Endothelial cell of umbilical vein (primary cell): ENCODE results near the gene NSMCE1. TPM values are rescaled to one million over a fixed set of nuclear protein-coding genes. Genes with fewer than 3 reads are reported as not detected.

Source experiments
- BruUV-seq: library from RNA; stranded (reverse); fragments of 400-500 nt; replicated peaks from 2 replicates; lab custom pipeline; 2021; lab: Mats Ljungman, UMichigan
- CTCF ChIA-PET: fragments of 300-600, 350-600 bp; sonication (Branson Sonifier 250); formaldehyde crosslinking; loops from one replicate; lab custom pipeline; 2021; ENCODE audit warnings: antibody characterized with exemption, inconsistent platforms; lab: Charles Lee
- POLR2A ChIA-PET: fragments of 300-600, 350-600 bp; sonication (Branson Sonifier 250); formaldehyde crosslinking; loops from one replicate; lab custom pipeline; 2021; ENCODE audit warnings: antibody characterized with exemption, inconsistent platforms; lab: Charles Lee
- DNase-seq: peaks from one replicate; pipeline ENCODE4 v3.0.0-alpha.2; 2011; ENCODE audit warnings: low read depth, low spot score
- FAIRE-seq: peaks from 2 replicates; lab custom pipeline; 2011; peaks lifted over from hg19 to GRCh38; lab: Jason Lieb, UNC
- H2AFZ ChIP-seq: 2 replicates; pipeline ENCODE4 v1.6.0; 2012; ENCODE audit warnings: low read depth, low read length, control low read depth, inconsistent platforms
- H3K27ac ChIP-seq: 2 replicates; pipeline ENCODE4 v1.5.1; 2011; ENCODE audit warnings: low read depth, mild to moderate bottlenecking, control low read depth, low read length, moderate library complexity; ENCODE audit not compliant: insufficient read depth
- H3K27me3 ChIP-seq, 2 experiments: 2 replicates each; pipeline versions ENCODE4 v1.6.0 to v1.6.1; 2011; ENCODE audit warnings: low read length in 2 of 2, mixed read lengths in 1 of 2; ENCODE audit not compliant: control insufficient read depth in 2 of 2, insufficient read depth in 2 of 2
- H3K36me3 ChIP-seq, 2 experiments: 2 replicates in 1 of 2; 3 replicates in 1 of 2; pipeline ENCODE4 v1.5.1; 2011; ENCODE audit warnings: low read length in 2 of 2, mild to moderate bottlenecking in 1 of 2, moderate library complexity in 1 of 2; ENCODE audit not compliant: control insufficient read depth in 2 of 2, insufficient read depth in 2 of 2; ENCODE audit errors: extremely low read depth in 1 of 2
- H3K4me1 ChIP-seq: 3 replicates; pipeline ENCODE4 v1.5.1; 2011; ENCODE audit warnings: mild to moderate bottlenecking, low read length; ENCODE audit not compliant: control insufficient read depth, insufficient read depth; ENCODE audit errors: extremely low read depth
- H3K4me2 ChIP-seq: 2 replicates; pipeline ENCODE4 v1.6.1; 2011; ENCODE audit warnings: low read length, control low read depth, mixed read lengths; ENCODE audit not compliant: insufficient read depth
- H3K4me3 ChIP-seq, 3 experiments: fragments of 200-600 bp in 1 of 3; sonication (generic), shearing (Covaris generic) in 1 of 3; replicated peaks in 1 of 3; 2 replicates each; pipeline ENCODE4 v1.5.1; 2011 to 2016; ENCODE audit warnings: control low read depth in 3 of 3, low read length in 3 of 3, mild to moderate bottlenecking in 2 of 3, inconsistent platforms in 1 of 3, low read depth in 1 of 3, moderate library complexity in 1 of 3; ENCODE audit not compliant: insufficient read depth in 1 of 3
- H3K79me2 ChIP-seq: 2 replicates; pipeline ENCODE4 v1.6.0; 2012; ENCODE audit warnings: low read length, inconsistent platforms; ENCODE audit not compliant: control insufficient read depth, insufficient read depth
- H3K9ac ChIP-seq: replicated peaks from 2 replicates; pipeline ENCODE3; 2011; ENCODE audit warnings: low read length, control low read depth; ENCODE audit not compliant: insufficient read depth; ENCODE audit errors: extremely low read depth
- H3K9me1 ChIP-seq: replicated peaks from 3 replicates; pipeline ENCODE4 v1.6.0; 2011; ENCODE audit warnings: mild to moderate bottlenecking, low read length; ENCODE audit not compliant: control insufficient read depth, insufficient read depth; ENCODE audit errors: extremely low read depth
- H3K9me3 ChIP-seq: replicated peaks from 2 replicates; pipeline ENCODE4 v1.5.1; 2012; ENCODE audit warnings: low read length, inconsistent platforms; ENCODE audit not compliant: control insufficient read depth, insufficient read depth
- H4K20me1 ChIP-seq: replicated peaks from 2 replicates; pipeline ENCODE3; 2011; ENCODE audit warnings: mild to moderate bottlenecking, low read length; ENCODE audit not compliant: control insufficient read depth, insufficient read depth; ENCODE audit errors: extremely low read depth
- CTCF ChIP-seq, 2 donors: IDR thresholded peaks; 1 replicate in 1 of 2; 2 replicates in 1 of 2; pipeline ENCODE4 v1.5.1; 2011; ENCODE audit warnings: low read length in 2 of 2, mild to moderate bottlenecking in 2 of 2, moderate library complexity in 2 of 2, control low read depth in 1 of 2, inconsistent platforms in 1 of 2, low read depth in 1 of 2; ENCODE audit not compliant: insufficient read depth in 1 of 2; ENCODE audit errors: extremely low read depth in 1 of 2
- EZH2 ChIP-seq: IDR thresholded peaks from 2 replicates; pipeline ENCODE4 v1.6.1; 2012; ENCODE audit warnings: borderline replicate concordance, low read depth, mild to moderate bottlenecking, moderate library complexity, low read length, inconsistent platforms; ENCODE audit not compliant: severe bottlenecking
- FOS ChIP-seq: IDR thresholded peaks from 2 replicates; pipeline ENCODE4 v1.6.1; 2011; ENCODE audit warnings: mild to moderate bottlenecking, low read length, moderate library complexity, borderline replicate concordance; ENCODE audit not compliant: insufficient read depth
- GATA2 ChIP-seq: IDR thresholded peaks from 2 replicates; pipeline ENCODE4 v1.7.0; 2011; ENCODE audit warnings: low read depth, mild to moderate bottlenecking, moderate library complexity, mixed read lengths, low read length; ENCODE audit not compliant: insufficient read length, insufficient read depth
- JUN ChIP-seq: IDR thresholded peaks from 2 replicates; pipeline ENCODE4 v1.6.1; 2011; ENCODE audit warnings: borderline replicate concordance, low read depth; ENCODE audit not compliant: insufficient read length, insufficient read depth
- MAX ChIP-seq: IDR thresholded peaks from 2 replicates; pipeline ENCODE4 v1.6.1; 2011; ENCODE audit not compliant: insufficient read depth, insufficient read length
- MYC ChIP-seq: IDR thresholded peaks from one replicate; pipeline ENCODE4 v1.6.1; 2011; ENCODE audit warnings: mild to moderate bottlenecking, low read depth, low read length
- POLR2A ChIP-seq: IDR thresholded peaks from 2 replicates; pipeline ENCODE4 v1.6.1; 2012; ENCODE audit warnings: low read depth, mild to moderate bottlenecking, control low read depth, low read length
- POLR2AphosphoS5 ChIP-seq: IDR thresholded peaks from 2 replicates; pipeline ENCODE4 v1.6.1; 2012; ENCODE audit warnings: low read depth, mild to moderate bottlenecking, control low read depth, low read length, moderate library complexity; ENCODE audit not compliant: insufficient read depth
- dilution Hi-C: fragments of 300-500 bp; cut with MboI; formaldehyde crosslinking; loops from one replicate; pipeline ENCODE4 v1.15.0; 2019; ENCODE audit warnings: low sequenced_read_pairs; ENCODE audit not compliant: extremely low pct_ligation_motif_present
- intact Hi-C: fragments of 100-400 bp; cut with micrococcal nuclease; formaldehyde crosslinking; loops from one replicate; pipeline ENCODE4 v1.10.0; 2022
- polyA plus RNA-seq, 4 experiments: library from polyadenylated mRNA; depleted of rRNA in 3 of 4; stranded (reverse) in 3 of 4; unstranded in 1 of 4; fragments of >200 nt; gene quantifications; 2 replicates each; pipeline versions ENCODE4 v1.2.1 to v1.2.3, GENCODE V29; 2011 to 2012; ENCODE audit warnings: missing spikeins in 1 of 4
- total RNA-seq: library from RNA; stranded (reverse); gene quantifications from 2 replicates; pipeline ENCODE4 v1.2.3, GENCODE V29; 2021

NSMCE1 gene
- total and polyA plus RNA-seq, 2 donors (not counting 3 experiments of a cell fraction or from before 2014, with no cell fraction given), result 23.8 to 42.0 TPM

- Histone ChIP-seq H3K4me3 (no peak overlapping the region), H3K4me2 (no peak overlapping the region), H3K9me1 (no peaks in the 10 kb centered on the region), H3K27me3 (no peaks in the 10 kb centered on the region), H3K36me3 (no peaks in the 10 kb centered on the region), H3K9me3 (no peaks in the 10 kb centered on the region), H2AFZ (no peak overlapping the region), H3K79me2 (peaks cover 17% of the 10 kb centered on the region), H4K20me1 (no peaks in the 10 kb centered on the region), H3K4me1 (peaks cover 25% of the 10 kb centered on the region), H3K9ac (no peak overlapping the region), H3K27ac (no peak overlapping the region)
- dilution Hi-C loops (no loop called here), intact Hi-C loops (no loop called here)
- ChIA-PET CTCF (interaction anchor here (1.7 kb wide), 1 partner anchor 58 kb away, joined by 3 read pairs; no protein-coding TSS in a partner anchor), POLR2A (no interaction called here)
- no TSS peak for BruUV-seq
- FAIRE-seq, result no peak
- TF ChIP-seq POLR2AphosphoS5, result no peak
- TF ChIP-seq FOS, result no peak
- no peak for TF ChIP-seq EZH2
- TF ChIP-seq POLR2A, result no peak
- no peak for TF ChIP-seq GATA2
- TF ChIP-seq CTCF (IDR thresholded peaks at IDR 0.05; ENCODE audit: extremely low read depth in 1 of 2, insufficient read depth in 1 of 2, low read depth in 1 of 2, low read length in 2 of 2), result no peak
- TF ChIP-seq JUN, result no peak
- TF ChIP-seq MAX, result no peak
- no peak for TF ChIP-seq MYC
- DNase-seq, result no peak
Observed at GRCh38 chr16:27311448-27311830, 42.9 kb upstream of the NSMCE1 start.
